A549 treated with RU486 at 1 μM for 4 hours (cell line): Measurements from ENCODE around the gene NR0B2. TPM values are rescaled to one million over a fixed set of nuclear protein-coding genes. Genes with fewer than 3 reads are reported as not detected.

Experiments
- total RNA-seq: library from RNA; stranded (reverse); fragments of 200-300 nt; extraction: Qiagen RNA extraction; gene quantifications from 5 replicates; pipeline ENCODE4 v1.2.3, GENCODE V29; 2022; ENCODE audit warnings: low read depth

NR0B2 gene, protein sequence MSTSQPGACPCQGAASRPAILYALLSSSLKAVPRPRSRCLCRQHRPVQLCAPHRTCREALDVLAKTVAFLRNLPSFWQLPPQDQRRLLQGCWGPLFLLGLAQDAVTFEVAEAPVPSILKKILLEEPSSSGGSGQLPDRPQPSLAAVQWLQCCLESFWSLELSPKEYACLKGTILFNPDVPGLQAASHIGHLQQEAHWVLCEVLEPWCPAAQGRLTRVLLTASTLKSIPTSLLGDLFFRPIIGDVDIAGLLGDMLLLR
- not detected in 5 replicates for total RNA-seq

DNA sequence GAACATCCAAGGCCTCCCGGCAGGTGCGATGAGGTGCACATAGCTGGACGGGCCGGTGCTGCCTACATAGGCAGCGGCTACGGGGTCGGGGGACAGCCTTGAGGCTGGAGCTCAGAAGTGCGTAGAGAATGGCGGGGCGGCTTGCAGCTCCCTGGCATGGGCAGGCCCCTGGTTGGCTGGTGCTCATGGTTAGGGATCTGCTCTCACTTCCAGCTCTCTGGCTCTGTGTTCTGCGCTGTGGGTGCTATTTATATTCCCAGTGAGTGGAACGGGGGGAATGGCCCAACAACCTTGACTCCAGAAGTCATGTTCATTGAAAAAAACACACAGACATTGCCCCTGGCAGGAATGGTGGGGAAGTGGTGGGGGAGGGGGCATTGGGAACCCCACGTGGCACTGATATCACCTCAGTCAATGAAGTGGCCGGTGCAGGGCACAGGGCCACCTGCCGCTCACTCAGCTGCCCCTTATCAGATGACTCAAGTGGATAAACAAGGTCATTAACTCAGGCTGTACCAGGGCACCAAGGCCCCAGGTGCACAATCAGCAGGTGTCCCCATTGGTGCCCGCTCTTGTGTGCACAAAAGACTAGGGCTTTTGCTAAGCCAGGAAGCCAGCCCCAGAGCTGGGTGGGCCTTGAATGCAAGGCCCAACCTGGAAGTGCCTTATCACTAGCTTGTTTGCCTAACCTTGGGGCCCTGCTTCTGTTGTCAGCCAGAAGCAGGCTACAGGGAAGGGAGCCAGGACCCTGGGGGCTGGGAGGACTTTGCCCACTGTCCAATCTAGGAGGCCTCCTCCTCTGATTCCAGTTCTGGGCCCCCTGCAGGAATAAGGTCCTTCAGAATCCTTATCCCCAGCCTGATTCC, at the start of gene NR0B2:
Gene NR0B2 (minus strand): TSS at position 222 of the 866 bp plus-strand sequence. CDS start 35 bp downstream, at position 187.

GRCh38 chr1:26959722-26960624, 46.2 kb upstream of the NR0B2 start, which contains the start of gene KDF1:
KDF1 (minus strand) TSS chr1:26960468; CDS start chr1:26952380, 8,088 bp downstream.

GRCh38 chr1:26921540-26922430, 8.0 kb upstream of the NR0B2 start, which contains the start of gene NUDC:
NUDC (plus strand) TSS chr1:26921743; CDS start chr1:26921849, 106 bp downstream.

DNA sequence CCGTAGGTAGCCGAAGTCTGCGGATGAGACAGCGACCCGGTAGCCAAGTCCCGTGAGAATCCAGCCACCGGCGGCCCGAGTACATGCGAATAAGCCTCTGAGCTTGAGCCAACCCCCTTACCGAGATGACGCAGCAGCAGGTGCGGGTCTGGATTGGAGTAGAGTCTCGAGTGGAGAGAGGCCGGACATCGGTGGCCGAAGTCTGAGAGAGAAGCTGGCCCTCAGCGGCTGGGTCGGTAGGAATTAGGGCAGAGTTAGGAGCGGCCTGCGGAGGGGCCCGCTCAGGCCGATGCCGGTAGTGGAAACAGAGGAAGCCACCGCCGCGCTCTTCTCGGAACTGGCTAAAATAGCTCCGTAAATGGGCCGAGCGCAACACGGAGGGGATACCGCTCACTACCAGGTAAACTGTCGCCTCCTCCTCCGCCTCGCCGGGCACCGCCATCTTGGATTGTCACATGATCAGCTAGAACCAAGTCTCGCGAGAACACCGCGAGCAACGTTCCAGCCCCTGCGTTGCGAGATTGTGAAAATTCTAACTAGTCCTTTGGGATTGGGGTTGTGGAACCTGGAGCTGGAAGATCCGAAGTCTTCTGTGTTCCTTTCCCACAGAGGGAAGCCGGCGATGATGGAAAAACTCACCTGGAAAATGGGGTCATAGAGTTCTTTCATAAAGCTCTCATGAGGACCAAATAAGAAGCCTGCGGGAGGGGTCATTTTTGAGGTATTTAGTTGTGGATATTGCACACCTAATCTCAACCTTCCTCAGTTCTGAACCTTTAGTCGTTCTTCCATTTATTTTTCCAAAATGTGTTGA, 13.6 kb downstream of the NR0B2 start, which contains the start of gene GPATCH3:
Gene GPATCH3 (minus strand): TSS at position 467 of the 814 bp plus-strand sequence. CDS start 25 bp downstream, at position 442.

GRCh38 chr1:26889551-26890466, 24.0 kb downstream of the NR0B2 start, which contains the start of gene GPN2:
GPN2 (minus strand) TSS chr1:26890283; CDS start chr1:26890096, 187 bp downstream.

GRCh38 chr1:26862781-26863684, 50.7 kb downstream of the NR0B2 start, which contains the start of gene SFN:
SFN (plus strand) TSS chr1:26863149; CDS start chr1:26863213, 64 bp downstream.

Other genes starting within 250 kb of the NR0B2 start
- 30.6 to 33.4 TPM (median 32.4 TPM) in 5 replicates for gene ARID1A, start 218.0 kb downstream of the NR0B2 start, total RNA-seq
- 4.8 to 6.4 TPM (median 6.1 TPM) in 5 replicates for gene PIGV, start 126.0 kb downstream of the NR0B2 start, total RNA-seq
- 35.7 to 44.9 TPM (median 39.9 TPM) in 5 replicates for gene ZDHHC18, start 87.3 kb downstream of the NR0B2 start, total RNA-seq
- gene SFN, start 50.8 kb downstream of the NR0B2 start, total RNA-seq = 480 to 623 TPM (median 596 TPM) in 5 replicates
- gene GPN2, start 23.7 kb downstream of the NR0B2 start, total RNA-seq = 19.0 to 32.4 TPM (median 28.6 TPM) in 5 replicates
- gene GPATCH3, start 13.5 kb downstream of the NR0B2 start, total RNA-seq = 8.5 to 11.9 TPM (median 10.7 TPM) in 5 replicates
- 125 to 158 TPM (median 131 TPM) in 5 replicates for gene NUDC, start 7.8 kb upstream of the NR0B2 start, total RNA-seq
- gene KDF1, start 46.5 kb upstream of the NR0B2 start, total RNA-seq = 0.15 TPM in 1 of 5 replicates, not detected in the others
- gene TRNP1, start 79.7 kb upstream of the NR0B2 start, total RNA-seq = 146 to 217 TPM (median 205 TPM) in 5 replicates
- 0.53 to 0.99 TPM (median 0.58 TPM) in 5 replicates for gene TENT5B, start 98.9 kb upstream of the NR0B2 start, total RNA-seq
- gene SLC9A1, start 241.2 kb upstream of the NR0B2 start, total RNA-seq = 10.3 to 14.0 TPM (median 13.7 TPM) in 5 replicates